ENCODE measurements around the gene CDKN1C.
A peak's percentile ranks its signal among the peaks of the same experiment; 100 is the strongest.

CDKN1C gene

DNA sequence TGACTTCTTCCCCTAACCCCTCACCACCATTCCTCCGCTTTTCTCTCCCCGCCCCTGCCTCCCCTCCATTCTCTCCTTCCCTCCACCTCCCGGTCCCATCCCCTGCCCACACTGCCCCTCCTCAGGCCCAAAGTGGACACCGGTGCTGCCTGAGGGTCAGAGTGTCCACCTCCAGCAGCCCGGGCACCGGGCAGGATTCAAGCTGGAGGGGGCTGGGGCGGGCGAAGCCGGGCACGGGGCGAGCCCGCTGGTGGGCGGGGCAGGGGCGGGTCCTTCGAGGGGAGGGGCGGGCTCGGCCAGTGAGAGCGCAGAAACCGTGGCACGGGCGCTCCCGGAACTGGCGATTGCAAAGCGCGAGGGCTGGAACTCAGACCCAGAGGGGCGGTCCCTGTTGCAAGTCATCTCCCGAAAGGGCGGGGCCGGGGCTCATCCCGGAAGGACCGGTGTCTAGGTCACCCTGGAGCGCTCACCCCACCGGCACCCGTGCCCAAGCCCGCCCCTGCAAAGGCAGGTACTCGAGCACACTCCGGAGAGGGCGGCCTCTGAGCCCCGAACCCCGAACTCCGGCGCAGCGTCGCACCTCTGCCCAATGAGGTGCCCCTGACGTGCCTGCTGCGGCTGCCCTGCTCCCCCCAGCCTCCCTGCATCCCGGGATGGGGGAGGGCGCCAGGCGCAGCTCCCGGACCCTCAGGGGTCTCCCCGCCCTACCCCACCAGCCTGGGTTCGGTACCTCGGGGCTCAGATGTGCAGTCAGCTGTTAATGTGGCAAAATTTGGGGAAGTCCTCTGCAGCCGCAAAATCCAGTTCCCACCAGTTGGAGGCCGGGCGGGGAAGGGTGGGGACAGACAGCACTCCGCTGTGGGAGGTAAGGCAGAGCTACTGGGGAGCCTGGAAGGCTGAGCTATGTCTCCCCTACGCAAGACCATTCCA is 16.5 kb upstream of the CDKN1C start:
- H3K27me3 ChIP-seq (ENCODE audit: insufficient read depth, low read length): no peaks in the 10 kb centered on the region
- peak overlapping the region; percentile 86 for H3K14ac ChIP-seq (ENCODE audit: low read length)
- peak overlapping the region; percentile 90 for H3K18ac ChIP-seq (ENCODE audit: low read length)
- H4K91ac ChIP-seq (ENCODE audit: low read depth, low read length): peak overlapping the region; percentile 90
- H3K4me2 ChIP-seq (ENCODE audit: low read length): peak overlapping the region; percentile 81
- peaks cover 2% of the 10 kb centered on the region for H3K79me2 ChIP-seq (ENCODE audit: control insufficient read depth, insufficient read depth, low read length, poor library complexity)
- H4K8ac ChIP-seq (ENCODE audit: low read depth, low read length): peak overlapping the region; percentile 95
- H2BK120ac ChIP-seq (ENCODE audit: insufficient read depth, low read length, poor library complexity): peak overlapping the region; percentile 57
- peaks cover 10% of the 10 kb centered on the region for H3K79me1 ChIP-seq (ENCODE audit: low read length)
- no peak overlapping the region for H3K9ac ChIP-seq (ENCODE audit: low read length)
- H2BK12ac ChIP-seq (ENCODE audit: low read length): peak overlapping the region; percentile 24
- DNase-seq: peak; percentile 84 to 93
- H3K4me1 ChIP-seq (ENCODE audit: control insufficient read depth in 1 of 2, insufficient read depth in 2 of 2, low read length in 2 of 2): peaks cover 24 to 28% of the 10 kb centered on the region in 2 experiments
- no peak overlapping the region for H3K23ac ChIP-seq (ENCODE audit: low read length)
- H4K12ac ChIP-seq (ENCODE audit: low read depth, low read length): peak overlapping the region; percentile 73
- H3K4me3 ChIP-seq (ENCODE audit: low read depth, low read length): peak overlapping the region; percentile 69
- H2BK5ac ChIP-seq (ENCODE audit: low read depth, low read length, poor library complexity): peak overlapping the region; percentile 54
- H3K27ac ChIP-seq (ENCODE audit: low read depth, low read length): no peak overlapping the region
- H2AFZ ChIP-seq (ENCODE audit: insufficient read depth, low read length, poor library complexity): peak overlapping the region; percentile 95
- peaks cover 0 to 2% of the 10 kb centered on the region in 2 experiments for H3K36me3 ChIP-seq (ENCODE audit: control insufficient read depth in 1 of 2, insufficient read depth in 2 of 2, low read length in 2 of 2)
- H3K4ac ChIP-seq (ENCODE audit: low read depth, low read length): peak overlapping the region; percentile 65
- no CpG with 5 or more reads among the region's 58 CpGs for WGBS (ENCODE audit: extremely low coverage, insufficient coverage, insufficient read length)
- no peaks in the 10 kb centered on the region for H3K9me3 ChIP-seq (ENCODE audit: insufficient read depth, low read depth, low read length)
- H2AK5ac ChIP-seq (ENCODE audit: low read length): peak overlapping the region; percentile 45

DNA sequence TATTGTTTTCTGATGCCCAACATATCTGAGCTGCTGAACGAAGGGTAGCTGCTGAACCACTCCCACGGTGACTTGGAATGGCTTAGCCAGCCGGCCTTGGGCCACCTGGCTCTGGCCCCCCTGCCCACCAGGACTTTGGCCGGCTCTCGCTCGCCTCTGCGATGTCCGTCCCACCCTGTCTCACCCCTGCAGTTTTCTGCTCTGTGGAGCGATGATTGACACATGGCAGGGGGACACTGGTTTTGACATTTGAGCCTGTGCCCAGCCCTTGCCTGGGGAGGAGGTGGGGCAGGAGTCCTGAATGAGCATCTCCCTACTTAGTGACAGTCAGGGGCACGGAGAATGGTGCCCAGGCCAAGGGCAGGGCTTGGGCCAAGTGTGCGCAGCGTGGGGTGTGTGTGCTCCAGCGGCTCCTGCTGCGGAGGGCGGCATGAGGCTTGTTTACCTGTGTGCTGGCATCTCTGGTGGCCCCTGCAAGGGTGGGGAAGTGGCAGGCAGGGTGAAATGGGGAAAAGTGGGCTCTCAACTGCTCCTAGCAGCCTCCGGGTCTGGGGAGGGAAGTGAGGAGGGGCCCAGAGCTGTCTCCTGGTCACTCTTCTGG is 15.7 kb upstream of the CDKN1C start:
- H3K18ac ChIP-seq (ENCODE audit: low read length): peak overlapping the region; percentile 85
- peak overlapping the region; percentile 86 for H3K14ac ChIP-seq (ENCODE audit: low read length)
- no peak for DNase-seq
- H3K9me3 ChIP-seq (ENCODE audit: insufficient read depth, low read depth, low read length): no peaks in the 10 kb centered on the region
- H3K79me1 ChIP-seq (ENCODE audit: low read length): peaks cover 10% of the 10 kb centered on the region
- WGBS (ENCODE audit: extremely low coverage, insufficient coverage, insufficient read length): no CpG with 5 or more reads among the region's 16 CpGs
- H3K79me2 ChIP-seq (ENCODE audit: control insufficient read depth, insufficient read depth, low read length, poor library complexity): peaks cover 2% of the 10 kb centered on the region
- H2AFZ ChIP-seq (ENCODE audit: insufficient read depth, low read length, poor library complexity): peak overlapping the region; percentile 95
- peak overlapping the region; percentile 24 for H2BK12ac ChIP-seq (ENCODE audit: low read length)
- no peaks in the 10 kb centered on the region for H3K27me3 ChIP-seq (ENCODE audit: insufficient read depth, low read length)
- no peak overlapping the region for H3K23ac ChIP-seq (ENCODE audit: low read length)
- no peak overlapping the region for H2BK5ac ChIP-seq (ENCODE audit: low read depth, low read length, poor library complexity)
- peak overlapping the region; percentile 82 for H4K91ac ChIP-seq (ENCODE audit: low read depth, low read length)
- no peak overlapping the region for H2AK5ac ChIP-seq (ENCODE audit: low read length)
- peaks cover 0 to 2% of the 10 kb centered on the region in 2 experiments for H3K36me3 ChIP-seq (ENCODE audit: control insufficient read depth in 1 of 2, insufficient read depth in 2 of 2, low read length in 2 of 2)
- H3K9ac ChIP-seq (ENCODE audit: low read length): no peak overlapping the region
- no peak overlapping the region for H3K4me3 ChIP-seq (ENCODE audit: low read depth, low read length)
- no peak overlapping the region for H3K4ac ChIP-seq (ENCODE audit: low read depth, low read length)
- H4K12ac ChIP-seq (ENCODE audit: low read depth, low read length): peak overlapping the region; percentile 13
- peak overlapping the region; percentile 95 for H4K8ac ChIP-seq (ENCODE audit: low read depth, low read length)
- H3K27ac ChIP-seq (ENCODE audit: low read depth, low read length): no peak overlapping the region
- peaks cover 24 to 28% of the 10 kb centered on the region in 2 experiments for H3K4me1 ChIP-seq (ENCODE audit: control insufficient read depth in 1 of 2, insufficient read depth in 2 of 2, low read length in 2 of 2)
- peak overlapping the region; percentile 81 for H3K4me2 ChIP-seq (ENCODE audit: low read length)
- peak overlapping the region; percentile 57 for H2BK120ac ChIP-seq (ENCODE audit: insufficient read depth, low read length, poor library complexity)

GRCh38 chr11:2899080-2899783 is 13.7 kb upstream of the CDKN1C start:
- H3K79me1 ChIP-seq (ENCODE audit: low read length): peaks cover 10% of the 10 kb centered on the region
- H3K79me2 ChIP-seq (ENCODE audit: control insufficient read depth, insufficient read depth, low read length, poor library complexity): peaks cover 2% of the 10 kb centered on the region
- no peaks in the 10 kb centered on the region for H3K36me3 ChIP-seq (ENCODE audit: control insufficient read depth in 1 of 2, insufficient read depth in 2 of 2, low read length in 2 of 2)
- H2BK5ac ChIP-seq (ENCODE audit: low read depth, low read length, poor library complexity): no peak overlapping the region
- H3K4me1 ChIP-seq (ENCODE audit: control insufficient read depth in 1 of 2, insufficient read depth in 2 of 2, low read length in 2 of 2): peaks cover 24 to 28% of the 10 kb centered on the region in 2 experiments
- WGBS (ENCODE audit: extremely low coverage, insufficient coverage, insufficient read length): no CpG with 5 or more reads among the region's 13 CpGs
- no peak overlapping the region for H4K12ac ChIP-seq (ENCODE audit: low read depth, low read length)
- no peak overlapping the region for H2AK5ac ChIP-seq (ENCODE audit: low read length)
- H4K91ac ChIP-seq (ENCODE audit: low read depth, low read length): no peak overlapping the region
- H4K8ac ChIP-seq (ENCODE audit: low read depth, low read length): no peak overlapping the region
- no peak overlapping the region for H3K27ac ChIP-seq (ENCODE audit: low read depth, low read length)
- no peak overlapping the region for H3K18ac ChIP-seq (ENCODE audit: low read length)
- H3K14ac ChIP-seq (ENCODE audit: low read length): no peak overlapping the region
- no peak overlapping the region for H2AFZ ChIP-seq (ENCODE audit: insufficient read depth, low read length, poor library complexity)
- no peak overlapping the region for H3K4me2 ChIP-seq (ENCODE audit: low read length)
- DNase-seq: no peak
- H2BK12ac ChIP-seq (ENCODE audit: low read length): no peak overlapping the region
- no peaks in the 10 kb centered on the region for H3K9me3 ChIP-seq (ENCODE audit: insufficient read depth, low read depth, low read length)
- no peaks in the 10 kb centered on the region for H3K27me3 ChIP-seq (ENCODE audit: insufficient read depth, low read length)
- H3K4ac ChIP-seq (ENCODE audit: low read depth, low read length): no peak overlapping the region
- H2BK120ac ChIP-seq (ENCODE audit: insufficient read depth, low read length, poor library complexity): no peak overlapping the region
- H3K4me3 ChIP-seq (ENCODE audit: low read depth, low read length): no peak overlapping the region
- H3K9ac ChIP-seq (ENCODE audit: low read length): no peak overlapping the region
- H3K23ac ChIP-seq (ENCODE audit: low read length): no peak overlapping the region

DNA sequence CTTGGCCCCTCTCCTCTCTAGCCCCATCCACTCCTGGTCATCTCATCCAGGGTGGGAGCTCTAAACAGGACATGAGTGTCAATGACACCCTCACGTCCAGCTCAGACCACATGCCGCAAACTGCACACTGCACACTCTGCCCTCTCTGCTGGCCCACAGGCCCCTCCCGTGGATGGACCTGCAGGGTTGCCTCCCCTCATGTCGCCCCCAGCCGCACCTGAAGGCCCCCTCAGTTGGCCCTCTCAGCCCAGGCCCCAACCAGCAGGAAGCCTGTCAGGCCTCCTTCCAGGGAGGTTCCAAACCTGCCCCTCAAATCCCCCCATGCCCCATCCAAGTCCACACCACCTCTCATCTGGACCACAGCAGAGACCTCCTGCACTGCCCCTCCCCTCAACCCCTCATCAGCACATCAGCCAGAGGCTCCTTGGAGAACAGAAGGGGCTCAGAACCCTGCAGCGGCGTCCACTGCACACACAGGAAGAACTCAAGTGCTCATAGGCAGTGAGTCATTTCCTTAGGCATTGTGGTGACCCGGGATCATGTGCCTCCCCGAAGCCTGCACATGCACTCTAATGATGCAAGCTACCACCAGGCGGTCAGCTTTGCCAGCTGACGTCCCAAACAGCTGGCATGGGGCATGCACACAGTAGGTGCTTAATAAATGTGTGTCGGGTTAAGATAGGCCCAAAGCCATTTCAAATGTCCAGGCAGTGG is 12.9 kb upstream of the CDKN1C start:
- no peak overlapping the region for H2AFZ ChIP-seq (ENCODE audit: insufficient read depth, low read length, poor library complexity)
- H3K4me1 ChIP-seq (ENCODE audit: control insufficient read depth in 1 of 2, insufficient read depth in 2 of 2, low read length in 2 of 2): peaks cover 24 to 28% of the 10 kb centered on the region in 2 experiments
- no peak overlapping the region for H2BK12ac ChIP-seq (ENCODE audit: low read length)
- peak; percentile 52 to 61 for DNase-seq
- no peaks in the 10 kb centered on the region for H3K36me3 ChIP-seq (ENCODE audit: control insufficient read depth in 1 of 2, insufficient read depth in 2 of 2, low read length in 2 of 2)
- H3K27me3 ChIP-seq (ENCODE audit: insufficient read depth, low read length): no peaks in the 10 kb centered on the region
- no peak overlapping the region for H2BK5ac ChIP-seq (ENCODE audit: low read depth, low read length, poor library complexity)
- peaks cover 3% of the 10 kb centered on the region for H3K9me3 ChIP-seq (ENCODE audit: insufficient read depth, low read depth, low read length)
- H3K27ac ChIP-seq (ENCODE audit: low read depth, low read length): no peak overlapping the region
- no peak overlapping the region for H4K91ac ChIP-seq (ENCODE audit: low read depth, low read length)
- no peak overlapping the region for H2AK5ac ChIP-seq (ENCODE audit: low read length)
- no peak overlapping the region for H2BK120ac ChIP-seq (ENCODE audit: insufficient read depth, low read length, poor library complexity)
- H3K18ac ChIP-seq (ENCODE audit: low read length): no peak overlapping the region
- no peak overlapping the region for H4K12ac ChIP-seq (ENCODE audit: low read depth, low read length)
- H3K4ac ChIP-seq (ENCODE audit: low read depth, low read length): no peak overlapping the region
- no peak overlapping the region for H3K4me3 ChIP-seq (ENCODE audit: low read depth, low read length)
- H4K8ac ChIP-seq (ENCODE audit: low read depth, low read length): no peak overlapping the region
- H3K23ac ChIP-seq (ENCODE audit: low read length): no peak overlapping the region
- no peak overlapping the region for H3K4me2 ChIP-seq (ENCODE audit: low read length)
- H3K79me2 ChIP-seq (ENCODE audit: control insufficient read depth, insufficient read depth, low read length, poor library complexity): peaks cover 2% of the 10 kb centered on the region
- WGBS (ENCODE audit: extremely low coverage, insufficient coverage, insufficient read length): no CpG with 5 or more reads among the region's 12 CpGs
- peaks cover 10% of the 10 kb centered on the region for H3K79me1 ChIP-seq (ENCODE audit: low read length)
- H3K9ac ChIP-seq (ENCODE audit: low read length): no peak overlapping the region
- H3K14ac ChIP-seq (ENCODE audit: low read length): no peak overlapping the region
